NCI-H128 (cell line): ENCODE results near the gene CHST11.

Experiments
- DNase-seq: peaks from one replicate; lab custom pipeline; 2025; ENCODE audit not compliant: unreplicated experiment; lab: John Stamatoyannopoulos, UW

The CHST11 gene

DNA sequence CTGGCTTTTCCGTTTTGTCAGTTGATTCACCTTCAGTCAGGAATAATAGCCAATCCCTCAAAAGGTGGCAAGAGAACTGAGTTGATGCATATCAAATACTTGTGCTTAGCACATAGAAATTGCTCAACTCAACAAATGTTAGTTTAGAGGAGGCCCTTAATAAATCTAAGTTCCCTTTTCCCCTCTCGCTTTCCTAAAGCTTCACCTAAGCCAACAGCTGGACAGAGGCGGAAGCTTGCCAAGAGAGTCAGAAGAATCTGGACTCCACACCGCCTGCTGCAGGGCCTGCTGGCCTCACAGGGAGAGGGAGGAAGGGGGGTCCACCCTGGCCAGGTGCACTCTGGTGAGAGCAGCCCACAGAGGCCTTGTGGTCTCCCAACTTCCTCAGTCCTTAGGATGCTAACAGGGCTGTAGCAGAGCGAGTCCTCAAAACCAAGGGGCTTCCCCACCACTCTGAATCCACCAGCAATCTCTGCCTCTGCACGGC, 213.1 kb downstream of the CHST11 start:
- DNase-seq: no peak

DNA sequence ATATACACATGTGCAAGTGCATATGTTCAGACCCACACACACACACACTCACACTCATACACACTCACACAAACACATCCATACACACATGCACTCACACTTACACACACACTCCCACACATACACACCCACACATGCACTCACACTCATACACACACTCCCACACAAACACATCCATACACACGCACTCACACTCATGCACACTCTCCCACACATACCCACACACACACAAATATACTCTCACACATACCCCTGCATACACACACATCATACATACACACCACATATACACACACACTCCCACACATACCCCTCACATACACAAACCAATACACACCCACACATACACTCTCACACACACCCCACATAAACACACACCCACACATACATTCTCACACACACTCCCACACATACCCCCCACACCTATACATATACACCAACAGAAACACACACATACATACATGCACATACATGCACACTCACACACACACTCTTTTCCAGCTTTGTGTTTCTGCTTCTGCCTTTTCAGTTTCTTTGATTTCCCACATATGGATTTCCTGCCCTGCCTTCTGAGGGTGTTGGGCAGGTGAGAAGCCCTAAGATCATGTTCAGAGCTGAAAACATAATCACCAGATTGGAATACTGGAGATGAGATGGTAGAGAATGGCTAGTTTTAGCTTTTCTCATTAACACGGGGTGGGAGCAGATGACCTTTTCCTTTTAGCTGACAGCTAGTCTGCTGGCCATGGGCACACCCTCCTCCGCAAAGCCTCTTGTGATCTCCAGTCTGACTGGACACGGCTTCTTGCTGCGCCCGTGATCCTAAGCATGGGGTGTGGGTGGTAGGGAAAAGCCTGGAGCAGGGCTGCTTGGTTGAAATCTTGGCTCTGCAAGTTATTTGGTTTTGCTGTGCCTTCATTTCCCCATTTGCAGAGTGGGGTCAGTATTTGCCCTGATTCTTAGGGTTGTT, 214.0 kb downstream of the CHST11 start:
- no peak for DNase-seq

DNA sequence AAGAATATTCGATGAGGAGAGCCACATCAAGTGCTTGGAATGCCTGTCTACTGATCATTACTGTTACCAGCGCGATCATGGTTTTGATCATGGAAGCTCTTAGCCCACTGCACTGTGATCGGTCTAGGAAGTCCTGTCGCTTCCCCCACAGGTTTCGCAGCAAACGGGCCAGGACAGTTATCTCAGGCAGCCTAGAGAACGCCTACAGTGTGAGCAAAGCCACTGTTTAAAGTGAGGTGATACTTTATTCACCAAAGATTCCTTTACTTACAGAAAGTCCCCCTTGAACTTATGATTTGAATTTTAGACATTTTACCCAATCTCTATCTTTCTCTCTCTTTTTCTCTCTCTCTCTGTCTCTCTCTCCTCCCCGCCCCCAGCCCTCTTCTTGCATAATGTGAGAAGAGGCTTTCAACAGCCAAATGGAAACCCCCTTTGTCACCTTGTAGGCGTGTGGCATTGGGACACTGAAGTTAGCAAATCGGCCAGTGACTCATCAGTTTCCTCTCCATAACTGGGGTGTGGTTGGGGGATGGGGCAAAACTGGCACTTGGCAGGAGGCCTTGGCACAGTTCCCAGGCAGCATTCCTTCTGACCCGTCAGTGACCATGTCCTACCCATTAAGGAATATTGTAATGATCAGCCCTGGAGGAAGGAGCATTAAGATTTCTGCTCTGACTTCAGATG, 214.8 kb downstream of the CHST11 start:
- no peak for DNase-seq

DNA sequence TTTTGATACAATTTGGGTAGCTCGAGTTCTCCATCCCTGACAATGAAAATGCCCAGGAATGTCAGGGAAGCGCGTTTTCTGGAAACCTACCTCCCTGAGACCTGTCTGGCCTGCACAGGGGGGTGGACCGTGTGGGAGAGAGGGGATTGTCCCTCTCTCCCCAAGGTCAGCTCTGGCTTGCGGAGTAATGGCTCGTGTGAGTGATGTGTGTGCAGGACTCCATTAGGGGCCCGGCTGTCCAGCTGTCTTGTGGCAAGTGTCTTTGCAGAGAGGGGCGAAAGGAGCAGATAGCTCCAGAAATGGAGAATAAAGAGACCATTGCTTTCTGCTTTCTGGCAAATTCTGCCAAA, 215.3 kb downstream of the CHST11 start:
- no peak for DNase-seq

GRCh38 chr12:104672501-104673265, 215.9 kb downstream of the CHST11 start:
- DNase-seq: no peak

DNA sequence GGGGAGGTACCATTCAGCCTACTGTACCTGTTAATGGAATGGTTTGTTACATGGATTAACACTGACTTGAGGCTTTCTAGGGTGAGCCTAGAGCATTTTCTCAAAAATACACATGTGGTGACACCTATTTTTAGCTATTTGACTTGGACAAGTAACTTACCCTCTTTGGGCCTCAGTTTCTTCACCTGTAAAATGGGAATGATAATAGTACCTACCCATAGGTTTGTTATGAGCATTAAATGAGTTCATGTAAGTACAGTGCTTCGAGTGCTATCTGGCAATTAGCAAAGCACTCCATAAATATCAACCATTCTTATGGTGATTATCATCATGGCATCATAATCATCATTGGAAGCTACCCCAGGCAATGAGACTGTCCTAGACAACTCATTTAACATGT, 216.5 kb downstream of the CHST11 start:
- no peak for DNase-seq

DNA sequence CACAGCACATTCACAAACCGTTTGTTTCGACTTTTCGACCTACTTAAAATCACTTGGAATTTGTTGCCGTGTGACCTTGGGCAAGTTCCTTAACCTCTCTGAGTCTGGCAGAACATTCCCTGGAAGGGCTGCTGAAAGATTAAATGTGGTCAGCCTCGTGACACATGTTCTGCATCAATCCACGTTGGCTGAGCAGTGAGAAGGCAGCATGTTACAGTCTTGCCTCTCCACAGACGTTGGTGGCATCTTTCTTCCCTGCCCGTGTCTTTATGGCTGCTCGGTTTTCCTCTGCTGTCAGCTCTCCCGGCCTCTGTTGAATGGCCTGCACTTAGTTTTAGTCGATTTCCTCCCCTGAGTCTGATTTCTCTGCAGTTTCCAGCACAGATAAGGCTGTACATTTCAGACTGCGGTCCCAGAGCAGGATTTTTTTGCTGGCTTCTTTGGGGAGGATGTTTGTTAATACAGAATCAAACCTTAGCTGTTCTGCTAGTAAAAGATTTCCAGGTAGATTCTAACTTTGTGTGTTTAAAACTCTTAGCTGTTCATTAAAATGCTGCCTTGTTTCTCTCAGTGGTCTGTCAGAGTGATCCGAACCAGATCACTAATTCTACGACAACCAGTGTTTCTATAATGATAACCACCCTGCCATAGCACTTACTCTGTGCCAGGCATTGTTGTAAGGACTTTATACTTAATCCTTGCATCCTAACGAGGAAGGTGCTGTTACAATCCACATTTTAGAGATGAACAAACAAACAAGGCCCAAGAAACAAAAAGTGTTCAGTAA, 217.1 kb downstream of the CHST11 start:
- DNase-seq: no peak

- DNase-seq: no peak
Observed at GRCh38 chr12:104676636-104677035, 219.9 kb downstream of the CHST11 start.

GRCh38 chr12:104677441-104678089, 220.8 kb downstream of the CHST11 start:
- DNase-seq: no peak

DNA sequence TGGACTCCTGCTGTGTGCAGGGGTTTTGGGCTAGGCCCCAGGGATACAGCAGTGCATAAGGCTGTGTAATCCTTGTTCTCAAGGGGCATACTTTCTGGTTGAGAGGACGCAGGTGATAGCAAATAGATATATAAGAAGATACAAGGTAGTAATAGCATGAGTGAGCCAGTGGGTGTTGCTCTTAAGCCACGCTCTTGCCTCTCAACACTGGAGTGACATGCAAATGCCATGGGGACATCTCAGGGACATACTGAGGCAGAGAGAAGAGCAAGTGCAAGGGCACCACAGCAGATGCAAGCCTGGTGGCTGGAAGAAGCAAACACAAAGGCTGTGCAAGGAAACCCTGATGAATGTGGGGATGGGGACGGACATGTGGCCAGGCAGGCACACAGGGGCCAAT, 223.3 kb downstream of the CHST11 start:
- no peak for DNase-seq

- DNase-seq: no peak
Observed at GRCh38 chr12:104680491-104680890, 223.7 kb downstream of the CHST11 start.

DNA sequence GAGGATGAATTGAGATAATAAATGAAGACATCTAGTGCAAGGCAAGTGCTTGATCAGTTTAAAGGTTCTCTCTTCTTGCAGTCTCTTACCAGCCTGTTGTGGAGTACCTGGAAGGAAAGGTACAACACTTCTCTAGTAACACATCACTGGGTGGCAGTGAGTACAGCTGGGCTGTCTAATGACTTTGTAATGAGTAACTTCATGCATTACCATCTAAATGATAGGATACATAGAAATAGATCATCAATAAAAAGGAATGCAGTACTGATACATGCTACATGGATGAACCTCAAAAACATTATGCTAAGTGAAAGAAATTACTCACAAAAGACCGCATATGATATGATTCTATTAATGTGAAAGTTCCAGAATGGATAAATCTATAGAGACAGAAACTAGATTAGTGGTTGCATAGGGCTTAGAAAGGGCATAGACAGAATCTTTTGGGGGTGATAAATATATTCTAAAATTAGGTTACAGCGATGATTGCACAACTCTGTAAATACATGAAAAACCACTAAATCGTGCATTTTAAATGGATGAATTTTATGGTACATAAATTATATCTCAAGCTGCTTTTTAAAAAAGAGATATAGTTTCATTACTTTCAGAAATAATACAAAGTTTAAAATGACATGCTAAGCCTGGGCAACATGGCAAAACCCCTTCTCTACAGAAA, 224.4 kb downstream of the CHST11 start:
- no peak for DNase-seq

GRCh38 chr12:104682790-104683279, 226.1 kb downstream of the CHST11 start:
- DNase-seq: no peak

DNA sequence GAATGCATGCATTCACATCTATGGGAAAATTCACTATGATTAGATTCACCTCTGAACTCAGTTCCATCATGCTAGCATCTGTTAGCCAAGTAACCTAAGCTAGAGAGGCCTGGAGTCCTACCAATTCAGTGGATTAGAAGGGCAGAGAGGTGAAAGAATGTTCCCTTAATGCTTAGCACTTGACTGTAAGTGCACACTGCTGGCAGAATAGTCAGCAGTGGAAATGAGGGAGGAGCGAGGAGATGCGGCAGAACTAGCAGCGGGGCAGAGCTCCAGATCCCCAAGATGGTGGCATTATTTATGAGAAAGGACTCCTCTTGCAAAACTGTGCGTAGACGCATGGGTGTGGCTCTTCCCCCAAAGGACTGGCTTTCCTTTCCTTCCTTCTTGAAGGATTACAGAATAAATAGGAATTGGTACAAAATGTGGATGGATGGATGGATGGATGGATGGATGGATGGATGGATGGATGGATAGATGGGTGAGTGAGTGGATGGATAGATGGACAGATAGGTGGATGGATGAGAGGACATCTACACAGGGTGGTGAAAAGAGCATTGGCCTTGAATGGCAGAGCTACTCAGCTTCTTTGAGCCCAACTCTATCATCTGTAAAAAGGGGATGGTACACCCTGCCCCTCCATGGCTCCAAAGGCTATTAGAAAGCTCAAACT, 227.2 kb downstream of the CHST11 start:
- DNase-seq: no peak

- DNase-seq: no peak
Observed at GRCh38 chr12:104684884-104685283, 228.1 kb downstream of the CHST11 start.

- DNase-seq: no peak
Observed at GRCh38 chr12:104685366-104685765, 228.6 kb downstream of the CHST11 start.

GRCh38 chr12:104686196-104686595, 229.4 kb downstream of the CHST11 start:
- DNase-seq: no peak

- DNase-seq: no peak
Observed at GRCh38 chr12:104687823-104688573, 231.2 kb downstream of the CHST11 start.
